Subcutaneous adipose tissue (tissue), 4 donors: ENCODE measurements around the gene EEFSEC. TPM values are rescaled to one million over a fixed set of nuclear protein-coding genes. Genes with fewer than 3 reads are reported as not detected.

Source experiments
- CTCF ChIP-seq: fragments of 450-650 bp; IDR thresholded peaks from one replicate; pipeline ENCODE4 v1.5.1; 2016; ENCODE audit warnings: low read depth, mild to moderate bottlenecking, control low read depth, antibody characterized with exemption, moderate library complexity
- total RNA-seq, 4 donors: library from RNA; depleted of rRNA; stranded (reverse); fragments of >200 nt; gene quantifications; one replicate each; pipeline ENCODE4 v1.1.0, GENCODE V29; 2016

EEFSEC gene
- total RNA-seq, 4 donors from 2014 or later: 13.7 to 26.9 (median 17.4) TPM

GRCh38 chr3:128271536-128272332, 118.5 kb downstream of the EEFSEC start:
- no peak for TF ChIP-seq CTCF

GRCh38 chr3:128273109-128273840, 120.0 kb downstream of the EEFSEC start:
- no peak for TF ChIP-seq CTCF

GRCh38 chr3:128273841-128274573, 120.7 kb downstream of the EEFSEC start:
- TF ChIP-seq CTCF: no peak

GRCh38 chr3:128274837-128275236, 121.6 kb downstream of the EEFSEC start:
- no peak for TF ChIP-seq CTCF

- TF ChIP-seq CTCF: no peak
Observed at GRCh38 chr3:128275316-128276145, 122.2 kb downstream of the EEFSEC start.

DNA sequence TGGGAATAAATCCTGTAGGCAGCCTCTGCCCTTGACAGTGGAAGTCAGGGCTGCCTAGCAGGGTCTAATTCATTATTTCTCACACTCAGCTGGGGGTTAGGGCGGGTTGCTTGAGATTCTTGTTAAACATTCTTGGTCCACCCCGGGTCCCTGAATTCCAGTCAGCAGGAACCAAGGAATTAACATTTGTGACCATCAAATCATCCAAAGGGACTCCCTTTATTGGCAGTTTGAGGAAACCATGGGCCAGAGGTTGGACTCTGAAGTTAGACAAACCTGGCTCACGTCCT, 122.8 kb downstream of the EEFSEC start:
- TF ChIP-seq CTCF: no peak
